ENCODE results near the gene CAP2. TPM values are rescaled to one million over a fixed set of nuclear protein-coding genes. Genes with fewer than 3 reads are reported as not detected.

CAP2 gene
- total and polyA plus RNA-seq, 11 donors = 61.3 to 187 (median 126) TPM

- peaks cover 0 to 30% (median 6%) of the 10 kb centered on the region in 12 donors for H3K4me1 ChIP-seq
- no peaks in the 10 kb centered on the region for H3K27me3 ChIP-seq
- ATAC-seq (peak; percentile 52 to 68 (median 60)), DNase-seq (no peak)
- no peak overlapping the region for H3K4me3 ChIP-seq
- intact Hi-C loops (cut with DNase I) = no loop called here
- peak overlapping the region in 2 of 12 donors; percentile 8 to 74 for H3K27ac ChIP-seq
- TF ChIP-seq, protein P1, sequence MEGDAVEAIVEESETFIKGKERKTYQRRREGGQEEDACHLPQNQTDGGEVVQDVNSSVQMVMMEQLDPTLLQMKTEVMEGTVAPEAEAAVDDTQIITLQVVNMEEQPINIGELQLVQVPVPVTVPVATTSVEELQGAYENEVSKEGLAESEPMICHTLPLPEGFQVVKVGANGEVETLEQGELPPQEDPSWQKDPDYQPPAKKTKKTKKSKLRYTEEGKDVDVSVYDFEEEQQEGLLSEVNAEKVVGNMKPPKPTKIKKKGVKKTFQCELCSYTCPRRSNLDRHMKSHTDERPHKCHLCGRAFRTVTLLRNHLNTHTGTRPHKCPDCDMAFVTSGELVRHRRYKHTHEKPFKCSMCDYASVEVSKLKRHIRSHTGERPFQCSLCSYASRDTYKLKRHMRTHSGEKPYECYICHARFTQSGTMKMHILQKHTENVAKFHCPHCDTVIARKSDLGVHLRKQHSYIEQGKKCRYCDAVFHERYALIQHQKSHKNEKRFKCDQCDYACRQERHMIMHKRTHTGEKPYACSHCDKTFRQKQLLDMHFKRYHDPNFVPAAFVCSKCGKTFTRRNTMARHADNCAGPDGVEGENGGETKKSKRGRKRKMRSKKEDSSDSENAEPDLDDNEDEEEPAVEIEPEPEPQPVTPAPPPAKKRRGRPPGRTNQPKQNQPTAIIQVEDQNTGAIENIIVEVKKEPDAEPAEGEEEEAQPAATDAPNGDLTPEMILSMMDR (IDR thresholded peaks at IDR 0.05) = no peak
- no peak for TF ChIP-seq POLR2A (IDR thresholded peaks at IDR 0.05)
- peaks cover 0 to 5% (median 0%) of the 10 kb centered on the region in 9 donors for H3K36me3 ChIP-seq
- H3K9me3 ChIP-seq = peaks cover 0 to 4% (median 0%) of the 10 kb centered on the region in 12 donors
- WGBS, 4 donors = 83 to 90% (median 86%) methylated on average over 2 of the region's 2 CpGs
Measured at GRCh38 chr6:17493286-17493685, 99.9 kb downstream of the CAP2 start.

GRCh38 chr6:17494177-17494576, 100.8 kb downstream of the CAP2 start:
- intact Hi-C loops (cut with DNase I) = no loop called here
- peaks cover 0 to 30% (median 6%) of the 10 kb centered on the region in 12 donors for H3K4me1 ChIP-seq
- TF ChIP-seq POLR2A (IDR thresholded peaks at IDR 0.05) = no peak
- TF ChIP-seq, protein P1 (IDR thresholded peaks at IDR 0.05) = no peak
- DNase-seq (no peak), ATAC-seq (peak in 2 of 4 donors; percentile 47 to 63)
- peak overlapping the region in 4 of 12 donors; percentile 2 to 74 (median 6) for H3K27ac ChIP-seq
- H3K4me3 ChIP-seq = no peak overlapping the region
- 52 to 67% (median 53%) methylated on average over 4 of the region's 4 CpGs for WGBS, 4 donors
- peaks cover 0 to 5% (median 0%) of the 10 kb centered on the region in 9 donors for H3K36me3 ChIP-seq
- H3K27me3 ChIP-seq = no peaks in the 10 kb centered on the region
- H3K9me3 ChIP-seq = peaks cover 0 to 4% (median 0%) of the 10 kb centered on the region in 12 donors

GRCh38 chr6:17494919-17495318, 101.5 kb downstream of the CAP2 start:
- H3K36me3 ChIP-seq = peaks cover 0 to 5% (median 0%) of the 10 kb centered on the region in 9 donors
- H3K4me1 ChIP-seq = peaks cover 0 to 30% (median 6%) of the 10 kb centered on the region in 12 donors
- H3K4me3 ChIP-seq = no peak overlapping the region
- no peak for DNase-seq
- peak overlapping the region in 1 of 12 donors; percentile 74 for H3K27ac ChIP-seq
- no peaks in the 10 kb centered on the region for H3K27me3 ChIP-seq
- TF ChIP-seq, protein P1 (IDR thresholded peaks at IDR 0.05) = no peak
- TF ChIP-seq POLR2A (IDR thresholded peaks at IDR 0.05) = no peak
- intact Hi-C loops (cut with DNase I) = no loop called here
- H3K9me3 ChIP-seq = peaks cover 0 to 4% (median 0%) of the 10 kb centered on the region in 12 donors
- ATAC-seq = no peak
- WGBS, 4 donors = 91 to 95% (median 92%) methylated on average over 2 of the region's 2 CpGs

DNA sequence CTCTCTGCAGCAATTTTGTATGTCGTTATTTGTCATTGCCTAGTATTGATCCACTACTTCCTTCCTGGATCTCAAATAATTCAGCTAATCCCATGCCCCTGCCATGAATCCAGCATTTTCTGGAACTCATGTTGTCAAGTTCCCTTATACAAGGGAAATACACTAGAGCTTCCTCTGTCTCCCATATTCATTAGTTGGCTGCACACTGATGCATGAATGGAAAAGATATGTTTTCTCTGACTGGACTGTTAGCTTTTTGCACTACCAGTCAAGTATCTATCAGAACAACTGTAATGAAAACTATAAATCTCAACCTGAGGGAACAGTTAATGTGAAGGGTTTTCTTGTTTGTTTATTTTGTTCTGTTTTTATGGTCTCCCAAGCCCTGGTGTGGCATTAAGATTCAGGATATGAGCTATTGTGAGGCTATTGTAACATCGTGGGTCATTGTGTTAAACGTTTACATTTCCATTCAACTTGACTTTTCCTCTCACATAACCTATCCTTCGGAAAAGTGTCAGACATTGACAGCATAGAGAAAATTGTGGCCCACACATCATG, 104.2 kb downstream of the CAP2 start:
- 63 to 82% (median 70%) methylated on average over 4 of the region's 4 CpGs for WGBS, 4 donors
- Histone ChIP-seq H3K4me3 (no peak overlapping the region), H3K36me3 (peaks cover 0 to 5% (median 0%) of the 10 kb centered on the region in 9 donors), H3K4me1 (peaks cover 0 to 17% (median 1%) of the 10 kb centered on the region in 12 donors), H3K27ac (peak overlapping the region in 1 of 12 donors; percentile 74), H3K27me3 (no peaks in the 10 kb centered on the region), H3K9me3 (peaks cover 0 to 4% (median 0%) of the 10 kb centered on the region in 12 donors)
- no peak for DNase-seq
- no peak for ATAC-seq
- intact Hi-C loops (cut with DNase I) = no loop called here
- TF ChIP-seq, protein P1 (IDR thresholded peaks at IDR 0.05) = no peak
- no peak for TF ChIP-seq POLR2A (IDR thresholded peaks at IDR 0.05)
